Ascending aorta (tissue), 2 donors: Measurements from ENCODE around the gene RCAN2. TPM values are rescaled to one million over a fixed set of nuclear protein-coding genes. Genes with fewer than 3 reads are reported as not detected.

Source experiments
- DNase-seq, 2 donors: peaks; one replicate each; pipeline ENCODE4 v3.0.0-alpha.2; 2019; ENCODE audit warnings: low spot score in 2 of 2
- H3K27ac ChIP-seq, 2 donors: fragments of 200-600 bp; sonication (generic); one replicate each; pipeline ENCODE4 v1.5.1; 2016 to 2017; ENCODE audit warnings: mild to moderate bottlenecking in 1 of 2
- H3K27me3 ChIP-seq: fragments of 200-600 bp; sonication (generic); one replicate; pipeline ENCODE4 v1.5.1; 2017
- H3K36me3 ChIP-seq, 2 donors: fragments of 200-600 bp; sonication (generic); one replicate each; pipeline ENCODE4 v1.5.1; 2016
- H3K4me1 ChIP-seq, 2 donors: fragments of 200-600 bp; sonication (generic); one replicate each; pipeline ENCODE4 v1.5.1; 2016 to 2017; ENCODE audit warnings: mild to moderate bottlenecking in 1 of 2
- H3K4me3 ChIP-seq, 2 donors: fragments of 200-600 bp; sonication (generic); one replicate each; pipeline ENCODE4 v1.5.1; 2016 to 2017; ENCODE audit warnings: mild to moderate bottlenecking in 1 of 2
- H3K9me3 ChIP-seq, 2 donors: fragments of 200-600 bp; sonication (generic); one replicate each; pipeline ENCODE4 v1.5.1; 2016
- CTCF ChIP-seq, 3 experiments: fragments of 200-600 bp in 2 of 3; fragments of 450-650 bp in 1 of 3; sonication (generic) in 2 of 3; IDR thresholded peaks; one replicate each; pipeline ENCODE4 v1.5.1; 2016 to 2019; ENCODE audit warnings: antibody characterized with exemption in 3 of 3, mild to moderate bottlenecking in 1 of 3, moderate library complexity in 1 of 3
- intact Hi-C: fragments of 100-400 bp; cut with DNase I; formaldehyde crosslinking; loops from one replicate; pipeline ENCODE4 v1.15.1; 2023
- total RNA-seq: library from RNA; depleted of rRNA; stranded (reverse); fragments of >200 nt; gene quantifications from one replicate; pipeline ENCODE4 v1.1.0, GENCODE V29; 2016

The RCAN2 gene
- total RNA-seq, 1 donor from 2014 or later, result 83.4 TPM

GRCh38 chr6:46526607-46527006 lies 35.4 kb upstream of the RCAN2 start:
- TF ChIP-seq CTCF (IDR thresholded peaks at IDR 0.05), result no peak
- no peak for DNase-seq
- H3K36me3 ChIP-seq, result no peaks in the 10 kb centered on the region
- intact Hi-C loops, result no loop called here
- no peak overlapping the region for H3K4me3 ChIP-seq
- peaks cover 4 to 13% of the 10 kb centered on the region in 2 donors for H3K4me1 ChIP-seq
- H3K9me3 ChIP-seq, result no peaks in the 10 kb centered on the region
- H3K27ac ChIP-seq, result peak overlapping the region; percentile 44 to 46
- no peaks in the 10 kb centered on the region for H3K27me3 ChIP-seq

GRCh38 chr6:46525583-46525982 lies 34.3 kb upstream of the RCAN2 start:
- intact Hi-C loops, result no loop called here
- no peaks in the 10 kb centered on the region for H3K27me3 ChIP-seq
- H3K4me1 ChIP-seq, result peaks cover 6 to 17% of the 10 kb centered on the region in 2 donors
- no peak for DNase-seq
- H3K4me3 ChIP-seq, result no peak overlapping the region
- H3K27ac ChIP-seq, result peak overlapping the region in 1 of 2 donors; percentile 44
- no peaks in the 10 kb centered on the region for H3K36me3 ChIP-seq
- no peaks in the 10 kb centered on the region for H3K9me3 ChIP-seq
- no peak for TF ChIP-seq CTCF (IDR thresholded peaks at IDR 0.05)

GRCh38 chr6:46521464-46521971 lies 30.3 kb upstream of the RCAN2 start:
- Histone ChIP-seq H3K9me3 (no peaks in the 10 kb centered on the region), H3K4me1 (peaks cover 9 to 41% of the 10 kb centered on the region in 2 donors), H3K36me3 (no peaks in the 10 kb centered on the region), H3K27ac (peak overlapping the region; percentile 83 to 86), H3K4me3 (no peak overlapping the region), H3K27me3 (no peaks in the 10 kb centered on the region)
- DNase-seq, result peak in 1 of 2 donors; percentile 69
- intact Hi-C loops, result loop anchor here (2.0 kb wide), 2 partner anchors 31 to 305 kb away; partner anchors contain the start of gene RCAN2
- TF ChIP-seq CTCF (IDR thresholded peaks at IDR 0.05), result no peak

GRCh38 chr6:46517202-46517601 lies 26.0 kb upstream of the RCAN2 start:
- Histone ChIP-seq H3K9me3 (no peaks in the 10 kb centered on the region), H3K4me3 (no peak overlapping the region), H3K27ac (peak overlapping the region; percentile 69 to 86), H3K27me3 (no peaks in the 10 kb centered on the region), H3K4me1 (peaks cover 14 to 55% of the 10 kb centered on the region in 2 donors), H3K36me3 (no peaks in the 10 kb centered on the region)
- no peak for TF ChIP-seq CTCF (IDR thresholded peaks at IDR 0.05)
- intact Hi-C loops, result no loop called here
- DNase-seq, result no peak

GRCh38 chr6:46513533-46513932 lies 22.3 kb upstream of the RCAN2 start:
- H3K27me3 ChIP-seq, result no peaks in the 10 kb centered on the region
- peaks cover 13 to 63% of the 10 kb centered on the region in 2 donors for H3K4me1 ChIP-seq
- H3K9me3 ChIP-seq, result no peaks in the 10 kb centered on the region
- no peak overlapping the region for H3K4me3 ChIP-seq
- peak overlapping the region; percentile 86 to 87 for H3K27ac ChIP-seq
- H3K36me3 ChIP-seq, result no peaks in the 10 kb centered on the region
- intact Hi-C loops, result no loop called here
- peak in 1 of 2 donors; percentile 78 for DNase-seq
- no peak for TF ChIP-seq CTCF (IDR thresholded peaks at IDR 0.05)

- intact Hi-C loops, result no loop called here
- no peak for TF ChIP-seq CTCF (IDR thresholded peaks at IDR 0.05)
- H3K36me3 ChIP-seq, result no peaks in the 10 kb centered on the region
- DNase-seq, result no peak
- H3K4me1 ChIP-seq, result peaks cover 13 to 61% of the 10 kb centered on the region in 2 donors
- no peaks in the 10 kb centered on the region for H3K27me3 ChIP-seq
- peak overlapping the region; percentile 86 to 87 for H3K27ac ChIP-seq
- H3K9me3 ChIP-seq, result no peaks in the 10 kb centered on the region
- H3K4me3 ChIP-seq, result no peak overlapping the region
These were observed 20.1 kb upstream of the RCAN2 start for GRCh38 chr6:46511320-46511719.
